A673 (cell line): ENCODE data around the gene GABRA5.

Experiments used
- EZH2 ChIP-seq: fragments of 200-600 bp; sonication (generic); IDR thresholded peaks from 2 replicates; pipeline ENCODE4 v1.6.1; 2017; ENCODE audit warnings: borderline replicate concordance, low read depth, mild to moderate bottlenecking, mixed read lengths, antibody characterized with exemption, low read length; ENCODE audit not compliant: poor library complexity, severe bottlenecking
- TF ChIP-seq, protein P1 (sequence below): fragments of 300-800, 200-600 bp; sonication (generic); conservative IDR thresholded peaks from 2 replicates; pipeline ENCODE4 v1.5.1; 2017; ENCODE audit warnings: low read depth, mild to moderate bottlenecking, antibody characterized with exemption, low read length, moderate library complexity, mixed read lengths

DNA sequence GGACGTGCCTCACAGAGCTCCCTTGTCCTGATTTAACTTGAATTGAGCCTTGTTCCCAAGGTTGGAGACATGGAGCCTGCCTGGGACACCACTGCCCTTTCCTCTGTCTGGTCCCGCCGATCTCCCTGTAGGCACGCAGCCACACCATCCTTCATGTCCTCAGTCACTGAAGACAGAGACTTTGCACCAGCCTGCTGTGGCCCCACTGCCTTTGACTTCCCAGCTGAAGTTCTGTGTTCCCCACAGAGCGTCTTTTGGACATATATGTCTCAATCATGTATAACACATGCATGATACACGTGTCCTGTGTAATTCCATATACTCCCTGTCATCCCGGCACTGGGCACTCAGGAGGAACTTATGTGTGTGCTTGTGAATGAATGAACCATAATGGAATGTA is 23.6 kb downstream of the GABRA5 start:
- TF ChIP-seq, protein P1, sequence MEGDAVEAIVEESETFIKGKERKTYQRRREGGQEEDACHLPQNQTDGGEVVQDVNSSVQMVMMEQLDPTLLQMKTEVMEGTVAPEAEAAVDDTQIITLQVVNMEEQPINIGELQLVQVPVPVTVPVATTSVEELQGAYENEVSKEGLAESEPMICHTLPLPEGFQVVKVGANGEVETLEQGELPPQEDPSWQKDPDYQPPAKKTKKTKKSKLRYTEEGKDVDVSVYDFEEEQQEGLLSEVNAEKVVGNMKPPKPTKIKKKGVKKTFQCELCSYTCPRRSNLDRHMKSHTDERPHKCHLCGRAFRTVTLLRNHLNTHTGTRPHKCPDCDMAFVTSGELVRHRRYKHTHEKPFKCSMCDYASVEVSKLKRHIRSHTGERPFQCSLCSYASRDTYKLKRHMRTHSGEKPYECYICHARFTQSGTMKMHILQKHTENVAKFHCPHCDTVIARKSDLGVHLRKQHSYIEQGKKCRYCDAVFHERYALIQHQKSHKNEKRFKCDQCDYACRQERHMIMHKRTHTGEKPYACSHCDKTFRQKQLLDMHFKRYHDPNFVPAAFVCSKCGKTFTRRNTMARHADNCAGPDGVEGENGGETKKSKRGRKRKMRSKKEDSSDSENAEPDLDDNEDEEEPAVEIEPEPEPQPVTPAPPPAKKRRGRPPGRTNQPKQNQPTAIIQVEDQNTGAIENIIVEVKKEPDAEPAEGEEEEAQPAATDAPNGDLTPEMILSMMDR, result no peak
- TF ChIP-seq EZH2, result no peak
